Transverse colon (tissue), 4 donors: ENCODE data around the gene LAMP2. TPM values are rescaled to one million over a fixed set of nuclear protein-coding genes. Genes with fewer than 3 reads are reported as not detected.
"Not testable (repeated sequence)": the region's sequence is repeated elsewhere in the genome, so short reads cannot be mapped to it uniquely, and the experiment has no call there.

Experiments used
- DNase-seq: peaks from one replicate; pipeline ENCODE4 v3.0.0-alpha.2; 2019
- H3K27ac ChIP-seq, 4 donors: fragments of 200-600 bp; sonication (generic); 2 replicates each; pipeline ENCODE4 v1.5.1; 2016 to 2018; ENCODE audit warnings: inconsistent platforms in 4 of 4
- H3K27me3 ChIP-seq: fragments of 200-600 bp; sonication (generic); 2 replicates; pipeline ENCODE4 v1.5.1; 2017; ENCODE audit warnings: inconsistent platforms
- H3K36me3 ChIP-seq, 4 donors: fragments of 200-600 bp; sonication (generic); 2 replicates each; pipeline ENCODE4 v1.5.1; 2017 to 2019; ENCODE audit warnings: inconsistent platforms in 4 of 4
- H3K4me1 ChIP-seq, 4 donors: fragments of 200-600 bp; sonication (generic); 2 replicates each; pipeline ENCODE4 v1.5.1; 2017 to 2020; ENCODE audit warnings: inconsistent platforms in 4 of 4
- H3K4me3 ChIP-seq, 4 donors: fragments of 200-600 bp; sonication (generic); 1 replicate in 1 of 4; 2 replicates in 3 of 4; pipeline versions ENCODE4 v1.5.1 to v1.6.1; 2017 to 2019; ENCODE audit warnings: inconsistent platforms in 4 of 4
- H3K9me3 ChIP-seq, 2 donors: fragments of 200-600 bp; sonication (generic); 2 replicates each; pipeline ENCODE4 v1.5.1; 2017 to 2019; ENCODE audit warnings: inconsistent platforms in 2 of 2
- EP300 ChIP-seq: sonication (generic); formaldehyde crosslinking; IDR thresholded peaks from one replicate; pipeline ENCODE4 v1.6.1; 2017; ENCODE audit warnings: antibody characterized with exemption, low read depth
- POLR2A ChIP-seq: fragments of 450-650 bp; IDR thresholded peaks from one replicate; pipeline ENCODE4 v1.6.1; 2016; ENCODE audit warnings: antibody characterized with exemption, mild to moderate bottlenecking, moderate library complexity
- POLR2AphosphoS5 ChIP-seq, 3 donors: sonication (generic); formaldehyde crosslinking; IDR thresholded peaks; one replicate each; pipeline ENCODE4 v1.6.1; 2016; ENCODE audit warnings: antibody characterized with exemption in 3 of 3
- WGBS, 2 donors: methylation state at CpG; one replicate each; pipeline ENCODE4 v1.1.5; 2018; ENCODE audit warnings: low coverage in 1 of 2; 5-methylcytosine and 5-hydroxymethylcytosine counted together
- in situ Hi-C, 4 donors: fragments of 200-750 bp; cut with MboI; loops; one replicate each; pipeline versions ENCODE4 v1.15.0 to v1.15.1; 2017; ENCODE audit warnings: low sequenced_read_pairs in 3 of 4, low pct_ligation_motif_present in 1 of 4, low pct_unique_long_range_greater_than_20kb in 1 of 4
- intact Hi-C: fragments of 100-400 bp; cut with DNase I; formaldehyde crosslinking; loops from one replicate; pipeline ENCODE4 v1.15.1; 2023; ENCODE audit warnings: low total_unique reads
- total RNA-seq, 4 donors: library from RNA; depleted of rRNA; stranded (reverse); fragments of >200 nt; gene quantifications; one replicate each; pipeline ENCODE4 v1.1.0, GENCODE V29; 2016
- TF ChIP-seq, protein P1 (sequence below), 5 experiments: fragments of 200-600 bp in 3 of 5; fragments of 450-650 bp in 2 of 5; sonication (generic) in 3 of 5; IDR thresholded peaks; 1 replicate in 2 of 5; 2 replicates in 3 of 5; pipeline ENCODE4 v1.5.1; 2016 to 2017; ENCODE audit warnings: antibody characterized with exemption in 5 of 5, inconsistent platforms in 3 of 5, mild to moderate bottlenecking in 2 of 5, moderate library complexity in 1 of 5

The LAMP2 gene
- total RNA-seq, 4 donors from 2014 or later, result 44.6 to 93.8 (median 66.0) TPM

GRCh38 chrX:120512222-120512621, 43.1 kb upstream of the LAMP2 start:
- WGBS, 2 donors, result 66% methylated on average over 3 of the region's 3 CpGs; no CpG with 5 or more reads in 1 of the 2 donors
- DNase-seq, result no peak
- no peaks in the 10 kb centered on the region for H3K36me3 ChIP-seq
- no peaks in the 10 kb centered on the region for H3K4me1 ChIP-seq
- no peak for TF ChIP-seq POLR2A
- H3K27me3 ChIP-seq, result no peaks in the 10 kb centered on the region
- H3K27ac ChIP-seq, result peak overlapping the region in 3 of 4 donors; percentile 19 to 37 (median 25)
- intact Hi-C loops, result loop anchor here (5.0 kb wide), 1 partner anchor 1640 kb away; no protein-coding TSS in a partner anchor
- H3K9me3 ChIP-seq, result no peaks in the 10 kb centered on the region
- in situ Hi-C loops, result loop anchor here in 3 of 4 donors (25.0 kb wide), 2 partner anchors 150 to 250 kb away; no protein-coding TSS in a partner anchor
- H3K4me3 ChIP-seq, result no peak overlapping the region

DNA sequence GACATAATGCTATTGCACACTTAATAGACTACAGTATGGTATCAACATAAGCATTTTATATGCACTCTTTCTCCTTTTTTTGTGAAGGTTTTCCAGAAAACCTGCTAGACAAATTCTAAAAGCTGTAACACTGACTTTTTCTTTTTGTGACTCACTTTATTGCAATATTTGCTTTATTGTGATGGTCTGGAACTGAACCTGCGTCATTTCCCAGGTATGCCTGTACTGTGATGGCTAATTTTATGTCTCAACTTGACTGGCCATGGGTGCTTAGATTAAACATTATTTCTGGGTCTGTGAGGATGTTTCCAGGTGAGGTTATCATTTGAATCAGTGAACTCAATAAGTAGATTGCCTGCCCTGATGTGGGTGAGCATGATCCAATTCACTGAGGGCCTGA, 35.5 kb upstream of the LAMP2 start:
- in situ Hi-C loops (loop anchor here in 3 of 4 donors (10.0 to 25.0 kb wide), 3 partner anchors 158 to 258 kb away; no protein-coding TSS in a partner anchor), intact Hi-C loops (no loop called here)
- Histone ChIP-seq H3K9me3 (no peaks in the 10 kb centered on the region), H3K36me3 (no peaks in the 10 kb centered on the region), H3K27me3 (no peaks in the 10 kb centered on the region), H3K4me3 (no peak overlapping the region), H3K4me1 (no peaks in the 10 kb centered on the region), H3K27ac (no peak overlapping the region)
- no peak for TF ChIP-seq POLR2AphosphoS5 (IDR thresholded peaks at IDR 0.05)
- TF ChIP-seq EP300, result no peak
- no peak for TF ChIP-seq POLR2A
- TF ChIP-seq, protein P1, sequence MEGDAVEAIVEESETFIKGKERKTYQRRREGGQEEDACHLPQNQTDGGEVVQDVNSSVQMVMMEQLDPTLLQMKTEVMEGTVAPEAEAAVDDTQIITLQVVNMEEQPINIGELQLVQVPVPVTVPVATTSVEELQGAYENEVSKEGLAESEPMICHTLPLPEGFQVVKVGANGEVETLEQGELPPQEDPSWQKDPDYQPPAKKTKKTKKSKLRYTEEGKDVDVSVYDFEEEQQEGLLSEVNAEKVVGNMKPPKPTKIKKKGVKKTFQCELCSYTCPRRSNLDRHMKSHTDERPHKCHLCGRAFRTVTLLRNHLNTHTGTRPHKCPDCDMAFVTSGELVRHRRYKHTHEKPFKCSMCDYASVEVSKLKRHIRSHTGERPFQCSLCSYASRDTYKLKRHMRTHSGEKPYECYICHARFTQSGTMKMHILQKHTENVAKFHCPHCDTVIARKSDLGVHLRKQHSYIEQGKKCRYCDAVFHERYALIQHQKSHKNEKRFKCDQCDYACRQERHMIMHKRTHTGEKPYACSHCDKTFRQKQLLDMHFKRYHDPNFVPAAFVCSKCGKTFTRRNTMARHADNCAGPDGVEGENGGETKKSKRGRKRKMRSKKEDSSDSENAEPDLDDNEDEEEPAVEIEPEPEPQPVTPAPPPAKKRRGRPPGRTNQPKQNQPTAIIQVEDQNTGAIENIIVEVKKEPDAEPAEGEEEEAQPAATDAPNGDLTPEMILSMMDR (IDR thresholded peaks at IDR 0.05), result no peak
- no peak for DNase-seq
- WGBS, 2 donors, result 73% methylated on average over 1 of the region's 1 CpG; no CpG with 5 or more reads in 1 of the 2 donors

DNA sequence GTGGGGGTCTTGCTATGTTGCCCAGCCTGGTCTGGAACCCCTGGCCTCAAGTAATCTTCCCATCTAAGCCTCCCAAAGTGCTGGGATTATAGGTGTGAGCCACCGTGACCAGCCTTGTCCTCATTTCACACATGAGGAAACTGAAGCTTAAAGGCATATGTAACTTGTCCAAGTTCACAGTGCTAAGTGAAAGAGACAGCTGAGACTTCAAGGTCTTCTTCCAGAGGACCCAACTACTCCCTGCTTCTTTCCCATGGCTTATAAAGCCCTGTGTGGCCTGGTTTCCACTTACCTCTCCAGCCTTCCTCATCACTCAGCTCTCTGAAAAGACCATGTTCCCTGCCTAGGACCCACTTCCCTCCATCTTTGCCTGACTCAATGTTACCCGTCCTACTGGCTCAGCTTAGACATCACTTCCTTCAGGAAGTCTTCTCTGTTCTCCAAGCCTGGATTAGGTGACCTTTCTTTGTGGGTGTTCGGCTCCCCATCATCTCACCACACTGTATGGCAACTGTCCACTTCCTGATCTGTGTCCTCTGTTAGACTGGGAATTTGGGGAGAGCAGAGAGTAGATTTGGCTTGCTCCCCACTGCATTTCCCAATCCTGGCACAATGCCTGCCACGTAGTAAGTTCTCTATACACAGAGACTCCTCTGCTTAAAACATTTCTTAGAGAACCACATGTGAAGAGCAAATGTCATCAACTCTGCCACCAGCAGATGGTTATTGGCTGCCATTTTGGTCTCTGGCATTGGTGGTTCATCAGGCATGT, 30.4 kb upstream of the LAMP2 start:
- H3K4me3 ChIP-seq, result no peak overlapping the region
- no peaks in the 10 kb centered on the region for H3K27me3 ChIP-seq
- TF ChIP-seq POLR2A, result no peak
- no peak for TF ChIP-seq POLR2AphosphoS5 (IDR thresholded peaks at IDR 0.05)
- TF ChIP-seq, protein P1 (IDR thresholded peaks at IDR 0.05), result no peak
- no peak for TF ChIP-seq EP300
- WGBS, 2 donors, result 69% methylated on average over 4 of the region's 4 CpGs; no CpG with 5 or more reads in 1 of the 2 donors
- H3K4me1 ChIP-seq, result no peaks in the 10 kb centered on the region
- no peaks in the 10 kb centered on the region for H3K9me3 ChIP-seq
- in situ Hi-C loops, result loop anchor here in 3 of 4 donors (10.0 to 25.0 kb wide), 3 partner anchors 163 to 263 kb away; no protein-coding TSS in a partner anchor
- DNase-seq, result no peak
- H3K27ac ChIP-seq, result no peak overlapping the region
- intact Hi-C loops, result no loop called here
- H3K36me3 ChIP-seq, result no peaks in the 10 kb centered on the region

DNA sequence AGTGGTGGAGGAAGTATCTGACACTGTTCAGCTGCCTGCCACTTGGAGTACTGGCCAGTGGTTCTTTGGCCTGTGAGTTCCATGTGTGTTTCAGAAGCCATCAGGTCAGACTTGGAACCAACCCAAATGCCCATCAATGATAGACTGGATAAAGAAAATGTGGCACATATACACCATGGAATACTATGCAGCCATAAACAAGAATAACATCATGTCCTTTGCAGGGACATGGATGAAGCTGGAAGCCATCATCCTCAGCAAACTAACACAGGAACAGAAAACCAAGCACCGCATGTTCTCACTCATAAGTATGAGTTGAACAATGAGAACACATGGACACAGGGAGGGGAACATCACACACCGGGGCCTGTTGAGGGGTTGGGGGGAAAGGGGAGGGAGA, 21.0 kb upstream of the LAMP2 start:
- H3K36me3 ChIP-seq, H3K9me3 ChIP-seq, in situ Hi-C loops, intact Hi-C loops, DNase-seq, H3K27ac ChIP-seq, H3K27me3 ChIP-seq, H3K4me3 ChIP-seq, H3K4me1 ChIP-seq: not testable (repeated sequence)
- 89% methylated on average over 2 of the region's 2 CpGs; no CpG with 5 or more reads in 1 of the 2 donors for WGBS, 2 donors

DNA sequence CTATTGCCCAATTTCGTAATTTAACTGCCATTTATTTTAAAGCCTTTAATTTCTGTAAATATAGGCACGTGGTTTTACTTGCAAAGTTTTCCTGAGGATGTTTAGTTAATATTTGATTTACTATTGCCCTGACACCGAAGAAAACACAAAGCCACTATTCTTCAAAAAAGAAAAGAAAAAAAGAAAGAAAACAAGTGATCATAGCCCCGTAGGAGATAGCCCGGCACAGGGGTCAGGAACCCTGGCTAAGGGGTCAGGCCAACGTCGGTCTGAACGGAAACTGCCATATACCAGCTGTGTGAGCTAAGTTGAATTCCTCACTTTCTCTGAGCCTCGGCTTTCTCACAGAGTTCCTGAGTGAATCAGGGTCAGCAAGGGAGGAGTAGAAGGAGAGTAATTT, 17.7 kb upstream of the LAMP2 start:
- no peaks in the 10 kb centered on the region for H3K36me3 ChIP-seq
- H3K27me3 ChIP-seq, result no peaks in the 10 kb centered on the region
- TF ChIP-seq, protein P1 (IDR thresholded peaks at IDR 0.05), result no peak
- TF ChIP-seq EP300 (no peak), POLR2AphosphoS5 (IDR thresholded peaks at IDR 0.05) (no peak), POLR2A (no peak)
- intact Hi-C loops (no loop called here), in situ Hi-C loops (no loop called here)
- no peak overlapping the region for H3K4me3 ChIP-seq
- DNase-seq, result no peak
- no peaks in the 10 kb centered on the region for H3K9me3 ChIP-seq
- peaks cover 0 to 7% (median 0%) of the 10 kb centered on the region in 4 donors for H3K4me1 ChIP-seq
- peak overlapping the region in 2 of 4 donors; percentile 84 to 86 for H3K27ac ChIP-seq
- WGBS, 2 donors, result 16 to 49% methylated on average over 2 to 9 of the region's 9 CpGs
